ELR (cell line): Measurements from ENCODE around the gene RABEP2.
"Not testable (repeated sequence)": the region's sequence is repeated elsewhere in the genome, so short reads cannot be mapped to it uniquely, and the experiment has no call there.

Source experiments
- DNase-seq: peaks from one replicate; pipeline ENCODE4 v3.0.0-alpha.2; 2015; ENCODE audit warnings: low read depth

Gene RABEP2

DNA sequence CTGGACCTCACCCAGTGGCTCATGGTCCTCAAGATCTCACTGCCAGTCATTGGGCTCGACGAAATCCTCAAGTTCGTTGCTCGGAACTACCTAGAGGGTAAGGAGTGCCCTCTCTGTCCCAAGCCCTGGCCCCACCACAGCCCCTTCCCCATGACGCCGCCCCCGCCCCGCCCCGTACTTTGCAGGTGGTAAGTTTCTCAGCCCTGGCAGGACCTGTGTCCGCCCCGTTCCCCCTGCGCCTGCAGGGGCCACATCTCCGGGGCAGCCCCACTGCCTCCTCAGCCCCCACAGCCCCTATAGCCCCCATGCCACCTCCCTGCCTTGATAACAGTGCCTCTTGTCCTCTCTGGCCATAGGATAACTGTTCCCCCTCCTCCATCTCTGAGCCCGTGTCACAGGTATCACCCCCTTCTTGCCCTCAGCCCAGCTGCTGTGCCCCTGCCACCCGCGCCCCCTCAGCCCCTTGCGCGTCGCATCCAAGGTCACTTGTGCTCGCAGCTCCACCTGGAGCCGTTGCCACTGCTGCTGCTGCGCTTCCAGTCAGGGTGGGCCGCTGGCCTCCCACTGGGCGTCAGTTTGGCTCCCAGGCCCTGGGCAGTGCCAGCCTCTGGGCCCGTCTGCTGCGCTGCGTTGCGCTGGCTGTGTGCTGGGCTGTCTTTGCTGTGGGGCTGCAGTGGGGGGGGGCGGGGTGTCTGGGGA, 21.5 kb downstream of the RABEP2 start:
- DNase-seq = no peak

DNA sequence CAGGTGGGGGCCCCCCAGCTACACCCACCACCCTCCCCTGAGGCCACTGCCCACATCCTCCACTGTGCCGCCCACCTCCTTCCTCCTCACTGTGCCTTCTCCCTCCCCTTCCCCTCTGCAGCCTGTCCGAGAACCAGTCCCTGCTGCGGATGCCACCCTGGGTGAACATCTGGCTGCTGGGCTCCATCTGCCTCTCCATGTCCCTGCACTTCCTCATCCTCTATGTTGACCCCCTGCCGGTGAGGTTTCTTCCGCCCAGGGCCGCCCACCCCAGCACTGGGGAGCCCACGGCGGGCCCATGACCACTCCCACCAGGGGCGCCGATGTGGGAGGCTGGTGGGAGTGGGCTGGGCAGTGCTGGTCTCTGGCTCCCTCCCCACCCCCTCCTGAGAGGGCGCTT, 22.1 kb downstream of the RABEP2 start:
- DNase-seq = no peak

GRCh38 chr16:28901862-28902261, 23.2 kb downstream of the RABEP2 start:
- DNase-seq = no peak

GRCh38 chr16:28900601-28901000, 24.4 kb downstream of the RABEP2 start:
- no peak for DNase-seq

GRCh38 chr16:28899882-28900590, 25.0 kb downstream of the RABEP2 start:
- DNase-seq = no peak

DNA sequence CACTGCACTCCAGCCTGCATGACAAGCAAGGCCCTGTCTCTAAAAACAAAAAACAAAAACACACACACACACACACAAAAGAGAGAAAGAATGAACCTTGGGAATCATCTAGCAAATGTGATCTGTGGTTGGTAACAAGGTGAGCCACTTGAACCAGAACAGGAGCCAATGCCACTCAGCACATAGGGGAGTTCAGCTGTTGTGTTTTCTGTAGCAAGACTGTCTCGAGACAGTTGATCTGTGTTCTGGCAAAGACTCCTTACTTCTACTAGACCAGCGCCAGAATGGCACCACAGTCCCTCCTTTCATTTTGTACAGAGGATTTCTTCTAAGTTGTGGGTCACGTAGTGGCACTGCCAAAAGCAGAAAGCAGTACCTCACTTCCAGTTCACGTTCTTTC, 26.1 kb downstream of the RABEP2 start:
- no peak for DNase-seq

DNA sequence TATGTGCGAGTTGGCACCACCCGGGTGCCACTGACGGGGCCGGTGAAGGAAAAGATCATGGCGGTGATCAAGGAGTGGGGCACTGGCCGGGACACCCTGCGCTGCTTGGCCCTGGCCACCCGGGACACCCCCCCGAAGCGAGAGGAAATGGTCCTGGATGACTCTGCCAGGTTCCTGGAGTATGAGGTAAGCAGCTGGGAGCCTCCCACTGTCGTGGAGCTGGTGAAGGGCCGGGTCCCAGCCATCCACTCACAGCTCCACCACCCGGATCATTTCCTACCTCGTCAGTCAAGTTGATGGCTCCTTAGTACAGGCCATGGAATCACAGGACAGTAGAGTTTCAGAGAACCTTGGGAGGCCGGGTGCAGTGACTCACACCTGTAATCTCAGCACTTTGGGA, 26.8 kb downstream of the RABEP2 start:
- DNase-seq = no peak

- DNase-seq = no peak
Measured at GRCh38 chr16:28897826-28898225, 27.2 kb downstream of the RABEP2 start.

GRCh38 chr16:28895609-28896008, 29.4 kb downstream of the RABEP2 start:
- no peak for DNase-seq

- no peak for DNase-seq
Measured at GRCh38 chr16:28893291-28893690, 31.7 kb downstream of the RABEP2 start.

DNA sequence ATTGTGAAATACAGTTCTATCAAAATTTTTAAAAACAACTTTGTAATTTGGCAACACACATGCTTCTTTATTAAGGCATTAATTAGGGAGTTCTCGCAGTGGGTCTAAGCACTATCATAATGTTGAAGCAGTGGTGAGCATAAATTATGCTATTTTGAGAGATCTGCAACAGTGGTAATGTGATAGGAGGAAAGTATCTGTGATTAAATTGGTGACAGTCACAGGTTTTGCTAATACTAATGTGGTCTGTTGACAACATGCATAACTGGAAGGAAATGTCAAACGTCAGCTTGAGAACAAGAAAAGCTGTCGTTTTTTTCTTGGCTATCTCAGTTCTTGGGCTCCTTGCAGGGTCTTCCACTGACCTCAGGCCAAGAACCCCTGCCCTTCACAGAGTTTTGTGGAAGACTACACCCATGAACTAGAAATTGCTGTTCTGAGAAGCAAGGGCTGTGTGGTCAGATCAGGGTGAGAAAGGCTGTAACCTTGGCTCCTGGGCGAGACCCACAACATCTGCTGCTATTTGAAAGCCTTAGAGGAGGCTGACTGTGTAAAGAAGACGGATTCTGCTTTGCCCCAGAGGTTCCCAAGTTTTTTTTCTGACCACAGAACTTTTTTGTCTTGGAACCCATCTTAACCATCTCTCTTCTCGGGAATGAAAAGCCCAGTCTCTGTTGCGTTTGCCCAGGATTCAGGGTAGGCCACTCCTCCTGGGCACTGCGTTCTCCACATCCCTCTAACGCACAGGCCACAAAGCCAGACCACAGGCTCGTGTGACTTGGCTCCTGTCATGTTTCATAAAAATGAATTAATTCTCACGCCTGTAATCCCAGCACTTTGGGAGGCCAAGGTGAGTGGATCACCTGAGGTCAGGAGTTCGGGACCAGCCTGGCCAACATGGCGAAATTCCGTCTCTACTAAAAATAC, 32.8 kb downstream of the RABEP2 start:
- no peak for DNase-seq

DNA sequence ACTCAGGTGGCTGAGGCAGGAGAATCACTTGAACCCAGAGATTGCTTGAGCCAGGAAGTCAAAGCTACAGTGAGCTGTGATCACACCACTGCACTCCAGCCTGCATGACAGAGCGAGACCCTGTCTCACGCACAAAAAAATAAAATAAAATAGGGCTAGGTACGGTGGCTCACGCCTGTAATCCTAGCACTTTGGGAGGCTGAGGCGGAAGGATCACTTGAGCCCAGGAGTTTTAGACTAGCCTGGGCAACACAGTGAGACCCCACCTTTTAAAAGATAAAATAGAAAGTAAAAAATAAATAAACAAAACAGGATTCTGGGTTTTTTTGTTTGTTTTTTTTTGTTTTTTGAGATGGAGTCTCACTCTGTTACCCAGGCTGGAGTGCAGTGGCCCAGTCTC, 34.7 kb downstream of the RABEP2 start:
- not testable (repeated sequence) for DNase-seq

- DNase-seq = no peak
Measured at GRCh38 chr16:28886945-28887344, 38.1 kb downstream of the RABEP2 start.

DNA sequence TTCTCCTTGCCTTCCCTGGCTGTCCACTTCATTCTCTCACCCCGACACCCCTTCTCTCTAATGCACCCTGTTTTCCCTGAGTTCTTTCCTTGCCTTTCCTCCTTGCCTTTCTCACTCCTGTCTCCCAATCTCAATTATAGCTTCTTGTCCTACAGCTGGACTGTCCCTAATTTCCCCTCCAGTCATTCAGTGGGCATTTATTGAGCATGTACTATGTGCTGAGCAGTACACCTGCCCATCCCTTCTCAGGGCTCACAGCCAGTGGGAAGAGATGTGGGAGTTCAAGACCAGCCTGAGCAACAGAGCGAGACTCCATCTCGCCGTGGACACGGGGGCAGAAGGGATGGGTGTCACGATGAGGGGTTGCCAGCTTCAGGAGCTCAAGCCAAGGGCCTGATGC, 41.0 kb downstream of the RABEP2 start:
- DNase-seq = no peak

DNA sequence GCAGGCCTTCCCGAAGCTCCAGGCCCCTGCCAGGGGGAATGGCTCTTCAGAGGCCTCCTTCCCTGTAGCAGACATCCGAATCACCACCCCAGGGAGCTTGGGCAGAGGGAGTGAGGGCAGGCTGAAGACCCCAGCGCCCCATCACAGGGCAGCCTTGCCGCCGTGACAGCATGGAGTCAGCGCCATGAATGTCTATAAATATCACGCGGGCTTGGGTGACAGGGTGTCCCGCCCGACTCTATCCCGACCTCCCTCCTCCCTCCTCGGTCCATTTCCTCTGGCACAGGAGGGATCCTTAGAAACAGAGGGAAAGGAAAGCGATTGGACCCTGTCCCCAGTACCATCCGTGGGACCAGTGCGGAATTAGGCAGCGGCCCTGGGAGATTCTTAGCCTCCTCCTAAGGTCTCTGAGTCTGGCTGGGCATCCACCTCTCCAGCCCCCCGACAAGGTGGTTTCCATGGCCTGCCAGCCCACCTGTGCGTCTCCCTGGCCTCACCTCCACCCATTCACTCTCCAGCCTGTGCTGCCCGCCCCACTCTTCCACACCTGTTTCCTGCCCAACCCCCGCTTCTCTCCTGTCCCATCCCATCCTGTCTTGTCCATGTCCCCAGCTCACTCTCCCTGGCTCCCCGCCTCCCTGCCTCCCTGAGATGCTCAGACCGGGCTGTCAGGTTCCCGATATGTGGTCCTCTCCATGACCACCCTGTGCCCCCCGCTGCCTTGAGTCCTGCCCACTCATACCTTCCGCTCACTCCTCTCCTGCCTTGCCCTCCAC, 41.6 kb downstream of the RABEP2 start:
- no peak for DNase-seq

DNA sequence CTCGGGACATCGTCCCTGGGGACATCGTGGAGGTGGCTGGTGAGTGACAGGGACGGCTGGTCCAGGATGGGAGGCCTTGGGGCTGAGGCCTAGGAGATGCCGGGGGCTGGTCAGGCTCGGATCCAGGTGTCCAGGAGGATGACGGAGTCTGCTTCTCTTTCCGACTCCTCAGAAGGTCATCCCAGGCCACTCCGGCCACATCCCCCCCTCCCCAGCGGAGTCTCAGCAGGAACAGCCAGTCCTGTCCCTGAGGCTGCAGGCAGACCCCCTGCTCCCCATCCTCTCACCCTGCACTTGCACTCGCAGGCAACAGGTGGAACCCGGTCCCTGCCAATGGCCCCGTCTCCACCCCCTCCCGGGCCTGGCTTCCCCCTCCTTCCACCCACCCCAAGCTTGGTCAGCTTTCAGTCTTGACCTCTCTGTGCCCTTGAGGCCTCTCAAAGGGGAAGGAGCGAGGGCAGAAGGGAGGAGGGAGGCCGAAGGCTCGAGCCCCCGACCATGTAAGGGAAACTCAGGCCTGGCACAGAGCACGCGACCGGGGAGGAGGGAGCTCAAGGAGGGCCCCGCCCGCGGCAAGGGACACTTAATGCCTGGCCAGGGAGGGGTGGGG, 42.4 kb downstream of the RABEP2 start:
- no peak for DNase-seq

DNA sequence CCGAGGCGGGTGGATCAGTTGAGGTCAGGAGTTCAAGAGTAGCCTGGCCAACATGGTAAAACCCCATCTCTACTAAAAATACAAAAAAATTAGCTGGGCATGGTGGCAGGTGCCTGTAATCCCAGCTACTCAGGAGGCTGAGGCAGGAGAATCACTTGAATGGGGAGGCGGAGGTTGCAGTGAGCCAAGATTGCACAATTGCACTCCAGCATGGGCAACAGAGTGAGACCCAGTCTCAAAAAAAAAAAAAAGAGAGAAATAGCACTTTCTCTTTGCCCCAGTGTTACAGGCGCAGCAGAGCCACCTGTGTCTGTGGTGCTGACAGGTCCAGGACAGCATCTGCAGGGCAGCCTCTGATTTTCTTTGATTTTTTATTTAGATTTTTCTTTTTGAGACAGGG, 43.5 kb downstream of the RABEP2 start:
- not testable (repeated sequence) for DNase-seq

- no peak for DNase-seq
Measured at GRCh38 chr16:28880955-28881354, 44.1 kb downstream of the RABEP2 start.

DNA sequence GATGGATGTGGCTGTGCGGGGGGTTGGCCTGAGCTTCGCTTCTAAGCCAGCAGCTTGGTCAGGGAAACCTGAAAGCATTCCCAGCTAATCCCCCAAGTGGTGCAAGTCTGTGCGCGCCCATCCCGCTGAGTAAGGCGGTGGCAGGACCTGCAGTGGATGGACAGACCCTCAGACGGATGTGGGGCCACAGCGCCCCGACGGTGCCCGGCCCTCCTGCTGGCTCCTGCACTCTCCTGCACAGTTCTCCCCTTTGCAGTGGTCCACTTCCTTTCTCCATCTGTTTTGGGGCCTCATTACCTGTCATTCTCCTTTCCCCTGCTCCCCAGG, 44.5 kb downstream of the RABEP2 start:
- no peak for DNase-seq

GRCh38 chr16:28879841-28880588, 45.0 kb downstream of the RABEP2 start:
- peak; percentile 87 for DNase-seq

DNA sequence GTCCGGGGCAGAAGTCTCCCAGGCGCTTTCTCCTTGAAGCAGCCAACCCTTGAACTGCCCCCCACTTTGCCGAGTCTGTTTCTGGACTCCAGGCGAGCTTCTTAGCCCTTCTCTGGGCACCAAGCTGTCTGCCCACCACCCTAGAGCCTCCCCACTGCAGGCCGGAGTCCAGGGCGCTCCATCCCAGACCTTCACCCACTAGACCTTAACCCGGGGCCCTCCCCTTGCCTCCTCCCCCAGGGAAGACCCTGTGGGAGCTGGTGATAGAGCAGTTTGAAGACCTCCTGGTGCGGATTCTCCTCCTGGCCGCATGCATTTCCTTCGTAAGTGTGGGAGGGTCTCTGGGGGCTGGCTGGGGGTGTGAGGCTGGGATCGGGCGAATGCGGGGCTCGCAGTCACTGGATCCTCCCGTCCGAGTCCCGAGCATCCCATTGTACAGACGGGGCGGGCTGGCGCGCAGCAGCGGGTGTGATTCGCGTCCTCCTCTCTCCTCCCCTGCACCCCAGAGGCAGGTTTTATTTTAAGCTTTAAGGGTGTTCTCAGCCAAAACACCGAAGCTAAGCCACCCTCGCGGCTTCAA, 45.7 kb downstream of the RABEP2 start:
- DNase-seq = no peak
